H9 (cell line): ENCODE data around the gene MRM2. TPM values are rescaled to one million over a fixed set of nuclear protein-coding genes. Genes with fewer than 3 reads are reported as not detected.

Source experiments
- DNase-seq: peaks from one replicate; pipeline ENCODE4 v3.0.0-alpha.2; 2017
- H2AFZ ChIP-seq: one replicate; pipeline ENCODE4 v1.6.1; 2013; ENCODE audit warnings: mild to moderate bottlenecking, low read length, control low read depth, moderate library complexity
- H2AK5ac ChIP-seq: 2 replicates; pipeline ENCODE4 v1.6.1; 2013; ENCODE audit warnings: low read length, control low read depth, mixed read lengths; ENCODE audit not compliant: insufficient read length
- H2BK120ac ChIP-seq: one replicate; pipeline ENCODE4 v1.6.1; 2013; ENCODE audit warnings: low read depth, mild to moderate bottlenecking, low read length, control low read depth, inconsistent platforms; ENCODE audit not compliant: poor library complexity, severe bottlenecking
- H2BK12ac ChIP-seq: 2 replicates; pipeline ENCODE4 v1.6.1; 2013; ENCODE audit warnings: low read length, control low read depth, mixed read lengths, low read depth; ENCODE audit not compliant: insufficient read length
- H2BK15ac ChIP-seq: 2 replicates; pipeline ENCODE4 v1.6.1; 2013; ENCODE audit warnings: low read depth, low read length, control low read depth
- H2BK20ac ChIP-seq: one replicate; pipeline ENCODE4 v1.6.1; 2013; ENCODE audit warnings: low read depth, mild to moderate bottlenecking, low read length, control low read depth, inconsistent platforms; ENCODE audit not compliant: poor library complexity, severe bottlenecking
- H2BK5ac ChIP-seq: 2 replicates; pipeline ENCODE4 v1.6.1; 2013; ENCODE audit warnings: low read length, control low read depth, mixed read lengths; ENCODE audit not compliant: insufficient read length
- H3K14ac ChIP-seq: 2 replicates; pipeline ENCODE4 v1.6.1; 2013; ENCODE audit warnings: low read length, control low read depth; ENCODE audit not compliant: insufficient read depth
- H3K18ac ChIP-seq: 2 replicates; pipeline ENCODE4 v1.6.1; 2013; ENCODE audit warnings: low read depth, mild to moderate bottlenecking, mixed read lengths, low read length, control low read depth; ENCODE audit not compliant: insufficient read length
- H3K23ac ChIP-seq: 2 replicates; pipeline ENCODE4 v1.6.1; 2013; ENCODE audit warnings: low read length, control low read depth, mixed read lengths, low read depth; ENCODE audit not compliant: insufficient read length
- H3K23me2 ChIP-seq: 2 replicates; pipeline ENCODE4 v1.6.1; 2013; ENCODE audit warnings: low read depth, mild to moderate bottlenecking, mixed read lengths, low read length, control low read depth; ENCODE audit not compliant: insufficient read length, poor library complexity, severe bottlenecking
- H3K27ac ChIP-seq: 2 replicates; pipeline ENCODE4 v1.5.1; 2013; ENCODE audit warnings: low read length, control low read depth, mixed read lengths, low read depth; ENCODE audit not compliant: insufficient read length
- H3K27me3 ChIP-seq: 2 replicates; pipeline ENCODE4 v1.6.1; 2013; ENCODE audit warnings: low read length, control low read depth, inconsistent platforms; ENCODE audit not compliant: insufficient read depth
- H3K4ac ChIP-seq: 2 replicates; pipeline ENCODE4 v1.6.1; 2013; ENCODE audit warnings: low read depth, mild to moderate bottlenecking, control low read depth, inconsistent platforms, low read length, moderate library complexity
- H3K4me1 ChIP-seq: 2 replicates; pipeline ENCODE4 v1.6.1; 2013; ENCODE audit warnings: low read length, control low read depth, inconsistent platforms; ENCODE audit not compliant: insufficient read depth
- H3K4me2 ChIP-seq: 2 replicates; pipeline ENCODE4 v1.6.1; 2013; ENCODE audit warnings: low read length, control low read depth, mixed read lengths; ENCODE audit not compliant: insufficient read length, insufficient read depth
- H3K56ac ChIP-seq: 2 replicates; pipeline ENCODE4 v1.6.1; 2013; ENCODE audit warnings: low read depth, mild to moderate bottlenecking, mixed read lengths, low read length, control low read depth; ENCODE audit not compliant: insufficient read length
- H3K79me1 ChIP-seq: 2 replicates; pipeline ENCODE4 v1.6.1; 2013; ENCODE audit warnings: low read depth, mild to moderate bottlenecking, moderate library complexity, low read length, control low read depth, inconsistent platforms; ENCODE audit not compliant: insufficient read depth, poor library complexity, severe bottlenecking
- H3K79me2 ChIP-seq: 2 replicates; pipeline ENCODE4 v1.6.1; 2013; ENCODE audit warnings: low read length, control low read depth, inconsistent platforms; ENCODE audit not compliant: insufficient read depth
- H3K9ac ChIP-seq: 2 replicates; pipeline ENCODE4 v1.6.1; 2013; ENCODE audit warnings: low read length, control low read depth, mixed read lengths; ENCODE audit not compliant: insufficient read length; ENCODE audit errors: extremely low read depth
- H3K9me3 ChIP-seq: one replicate; pipeline ENCODE4 v1.6.1; 2013; ENCODE audit warnings: low read depth, low read length, inconsistent platforms; ENCODE audit not compliant: control insufficient read depth
- H3T11ph ChIP-seq: one replicate; pipeline ENCODE4 v1.6.1; 2013; ENCODE audit warnings: mild to moderate bottlenecking, low read length, control low read depth, inconsistent platforms
- H4K20me1 ChIP-seq: one replicate; pipeline ENCODE4 v1.6.1; 2013; ENCODE audit not compliant: control insufficient read depth, insufficient read length, insufficient read depth
- H4K5ac ChIP-seq: 2 replicates; pipeline ENCODE4 v1.6.1; 2013; ENCODE audit warnings: low read depth, mild to moderate bottlenecking, mixed read lengths, low read length, control low read depth; ENCODE audit not compliant: insufficient read length
- H4K8ac ChIP-seq: replicated peaks from 2 replicates; pipeline ENCODE4 v1.6.1; 2013; ENCODE audit warnings: low read length, control low read depth, mixed read lengths, low read depth; ENCODE audit not compliant: insufficient read length
- H4K91ac ChIP-seq: 2 replicates; pipeline ENCODE4 v1.6.1; 2013; ENCODE audit warnings: low read depth, mild to moderate bottlenecking, moderate library complexity, mixed read lengths, low read length, control low read depth; ENCODE audit not compliant: insufficient read length
- H3K27ac Mint-ChIP-seq, 3 experiments: 2 replicates in 2 of 3; 3 replicates in 1 of 3; pipeline ENCODE4 v1.8.0; 2020 to 2021; ENCODE audit warnings: mixed read lengths in 3 of 3, mild to moderate bottlenecking in 1 of 3, moderate library complexity in 1 of 3
- H3K27me3 Mint-ChIP-seq: 2 replicates; pipeline ENCODE4 v1.8.0; 2021; ENCODE audit warnings: low read depth, mild to moderate bottlenecking, moderate library complexity, mixed read lengths
- H3K36me3 Mint-ChIP-seq, 3 experiments: 2 replicates in 2 of 3; 3 replicates in 1 of 3; pipeline ENCODE4 v1.8.0; 2020 to 2021; ENCODE audit warnings: low read depth in 3 of 3, mixed read lengths in 3 of 3; ENCODE audit not compliant: insufficient read depth in 1 of 3
- H3K4me1 Mint-ChIP-seq, 2 experiments: 2 replicates each; pipeline ENCODE4 v1.8.0; 2020; ENCODE audit warnings: mixed read lengths in 2 of 2
- H3K4me3 Mint-ChIP-seq, 2 experiments: 2 replicates in 1 of 2; 3 replicates in 1 of 2; pipeline ENCODE4 v1.8.0; 2020 to 2021; ENCODE audit warnings: mild to moderate bottlenecking in 2 of 2, mixed read lengths in 2 of 2, moderate library complexity in 1 of 2
- H3K9me3 Mint-ChIP-seq, 2 experiments: 2 replicates in 1 of 2; 3 replicates in 1 of 2; pipeline ENCODE4 v1.8.0; 2020; ENCODE audit warnings: mild to moderate bottlenecking in 2 of 2, mixed read lengths in 2 of 2, moderate library complexity in 1 of 2
- CTCF ChIP-seq: fragments of 200-600 bp; sonication (generic); conservative IDR thresholded peaks from 3 replicates; pipeline ENCODE4 v1.8.0; 2021; ENCODE audit warnings: antibody characterized with exemption, mild to moderate bottlenecking
- WGBS: extraction: QIAGEN DNeasy Blood & Tissue Kit; methylation state at CpG from one replicate; pipeline ENCODE4 v1.1.7; 2013; ENCODE audit warnings: missing lambda C conversion rate, low lambda C conversion rate, mixed read lengths; ENCODE audit not compliant: insufficient read length; ENCODE audit errors: extremely low coverage; 5-methylcytosine and 5-hydroxymethylcytosine counted together
- total RNA-seq: library from RNA; stranded (reverse); gene quantifications from 2 replicates; pipeline ENCODE4 v1.2.1, GENCODE V29; 2021

The MRM2 gene
- total RNA-seq, 1 experiment from 2014 or later: 59.0 TPM

- H3K36me3 Mint-ChIP-seq: peaks cover 23 to 37% (median 33%) of the 10 kb centered on the region in 3 experiments
These were observed 40.2 kb downstream of the MRM2 start for GRCh38 chr7:2201686-2202360.

More at GRCh38 chr7:2201686-2202360, 40.2 kb downstream of the MRM2 start:
- TF ChIP-seq CTCF: no peak
- no peaks in the 10 kb centered on the region for H3K27me3 ChIP-seq
- H3K14ac ChIP-seq: no peak overlapping the region
- no peak overlapping the region for H3K4me2 ChIP-seq
- H2AFZ ChIP-seq: no peak overlapping the region
- no peaks in the 10 kb centered on the region; a peak in 1 of 5 replicates for H3K9me3 Mint-ChIP-seq
- H3K56ac ChIP-seq: no peak overlapping the region
- H3K23ac ChIP-seq: no peak overlapping the region
- H3K23me2 ChIP-seq: no peaks in the 10 kb centered on the region
- H2BK15ac ChIP-seq: no peak overlapping the region
- WGBS: no CpG with 5 or more reads among the region's 31 CpGs
- no peak overlapping the region for H2BK5ac ChIP-seq
- no peaks in the 10 kb centered on the region for H3K9me3 ChIP-seq
- no peak overlapping the region for H2BK20ac ChIP-seq
- H3K27ac ChIP-seq: no peak overlapping the region
- H3K4me1 ChIP-seq: no peaks in the 10 kb centered on the region
- no peaks in the 10 kb centered on the region for H3K27me3 Mint-ChIP-seq
- no peak overlapping the region for H4K91ac ChIP-seq
- no peak overlapping the region for H3K9ac ChIP-seq
- no peak overlapping the region for H3K4ac ChIP-seq
- H3T11ph ChIP-seq: no peak overlapping the region
- H3K79me2 ChIP-seq: no peaks in the 10 kb centered on the region
- no peak overlapping the region for H2BK12ac ChIP-seq
- no peak overlapping the region for H3K4me3 Mint-ChIP-seq
- H4K8ac ChIP-seq: no peak overlapping the region
- H4K5ac ChIP-seq: no peak overlapping the region
- peak overlapping the region in 1 of 3 experiments; percentile 28; a peak in 1 of 7 replicates for H3K27ac Mint-ChIP-seq
- no peaks in the 10 kb centered on the region for H4K20me1 ChIP-seq
- no peak overlapping the region for H2BK120ac ChIP-seq
- H3K18ac ChIP-seq: no peak overlapping the region
- no peaks in the 10 kb centered on the region for H3K4me1 Mint-ChIP-seq
- H2AK5ac ChIP-seq: no peak overlapping the region
- DNase-seq: peak; percentile 29
- H3K79me1 ChIP-seq: no peaks in the 10 kb centered on the region
